Nephron (organoid): ENCODE measurements around the gene ADCY7.

ENCODE experiments used
- H3K27ac Mint-ChIP-seq, 3 experiments: 2 replicates each; pipeline ENCODE4 v1.8.0; 2020; ENCODE audit warnings: mixed read lengths in 3 of 3, mild to moderate bottlenecking in 2 of 3, moderate library complexity in 1 of 3
- H3K27me3 Mint-ChIP-seq: 2 replicates; pipeline ENCODE4 v1.8.0; 2021; ENCODE audit warnings: low read depth, mild to moderate bottlenecking, moderate library complexity, mixed read lengths
- H3K36me3 Mint-ChIP-seq: 2 replicates; pipeline ENCODE4 v1.8.0; 2020; ENCODE audit warnings: low read depth, mixed read lengths
- H3K4me1 Mint-ChIP-seq: 2 replicates; pipeline ENCODE4 v1.8.0; 2020; ENCODE audit warnings: mixed read lengths
- H3K4me3 Mint-ChIP-seq, 3 experiments: 2 replicates each; pipeline ENCODE4 v1.8.0; 2020; ENCODE audit warnings: mild to moderate bottlenecking in 3 of 3, mixed read lengths in 3 of 3, moderate library complexity in 2 of 3
- H3K9me3 Mint-ChIP-seq: 2 replicates; pipeline ENCODE4 v1.8.0; 2020; ENCODE audit warnings: mixed read lengths
- TF ChIP-seq, protein P1 (sequence below), 3 experiments: fragments of 200-600 bp; sonication (generic); IDR thresholded peaks; one replicate each; pipeline ENCODE4 v1.5.0; 2021; ENCODE audit warnings: antibody characterized with exemption in 3 of 3; ENCODE audit not compliant: unreplicated experiment in 3 of 3

ADCY7 gene

DNA sequence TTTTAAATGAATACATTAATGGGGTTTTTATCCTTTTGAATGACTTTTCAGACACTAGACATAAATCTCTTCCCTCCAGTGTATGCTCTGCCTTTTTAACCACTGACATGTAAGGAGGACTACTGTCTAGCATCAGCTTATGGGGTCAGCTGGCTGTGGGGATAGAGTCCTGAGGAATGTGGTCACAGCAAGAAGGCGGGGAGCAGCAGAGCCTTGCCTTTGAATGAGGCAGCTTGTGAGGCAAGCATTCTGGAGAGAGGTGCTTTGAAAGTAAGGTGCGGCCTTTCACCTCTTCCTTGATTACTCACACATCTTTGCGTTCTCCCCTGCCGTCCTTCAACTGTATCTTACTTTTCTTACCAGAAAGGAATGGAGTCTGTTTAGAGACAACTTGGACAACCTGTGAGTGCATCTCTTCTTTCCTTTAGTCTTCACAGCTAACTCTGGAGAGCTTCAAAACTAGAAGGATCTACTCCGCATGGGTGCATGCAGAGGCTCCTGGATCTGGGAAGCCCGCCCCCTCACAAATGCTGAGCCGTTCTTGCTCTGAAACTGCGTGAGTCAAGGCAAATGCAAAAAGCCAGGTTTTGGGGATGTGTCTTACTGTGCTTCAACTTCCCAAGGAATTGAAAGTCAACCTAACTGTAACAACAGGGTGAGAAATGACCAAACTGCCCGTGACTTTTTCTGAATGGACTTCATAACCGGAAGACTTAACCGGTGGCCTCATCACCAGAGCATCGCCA lies 49.9 kb downstream of the ADCY7 start:
- Mint-ChIP-seq H3K27me3 (no peaks in the 10 kb centered on the region), H3K36me3 (peaks cover 64% of the 10 kb centered on the region), H3K4me1 (no peaks in the 10 kb centered on the region), H3K27ac (peak overlapping the region in 1 of 3 experiments; percentile 85), H3K4me3 (no peak overlapping the region), H3K9me3 (no peaks in the 10 kb centered on the region)
- TF ChIP-seq, protein P1, sequence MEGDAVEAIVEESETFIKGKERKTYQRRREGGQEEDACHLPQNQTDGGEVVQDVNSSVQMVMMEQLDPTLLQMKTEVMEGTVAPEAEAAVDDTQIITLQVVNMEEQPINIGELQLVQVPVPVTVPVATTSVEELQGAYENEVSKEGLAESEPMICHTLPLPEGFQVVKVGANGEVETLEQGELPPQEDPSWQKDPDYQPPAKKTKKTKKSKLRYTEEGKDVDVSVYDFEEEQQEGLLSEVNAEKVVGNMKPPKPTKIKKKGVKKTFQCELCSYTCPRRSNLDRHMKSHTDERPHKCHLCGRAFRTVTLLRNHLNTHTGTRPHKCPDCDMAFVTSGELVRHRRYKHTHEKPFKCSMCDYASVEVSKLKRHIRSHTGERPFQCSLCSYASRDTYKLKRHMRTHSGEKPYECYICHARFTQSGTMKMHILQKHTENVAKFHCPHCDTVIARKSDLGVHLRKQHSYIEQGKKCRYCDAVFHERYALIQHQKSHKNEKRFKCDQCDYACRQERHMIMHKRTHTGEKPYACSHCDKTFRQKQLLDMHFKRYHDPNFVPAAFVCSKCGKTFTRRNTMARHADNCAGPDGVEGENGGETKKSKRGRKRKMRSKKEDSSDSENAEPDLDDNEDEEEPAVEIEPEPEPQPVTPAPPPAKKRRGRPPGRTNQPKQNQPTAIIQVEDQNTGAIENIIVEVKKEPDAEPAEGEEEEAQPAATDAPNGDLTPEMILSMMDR (IDR thresholded peaks at IDR 0.05; ENCODE audit: unreplicated experiment in 3 of 3) = no peak

- no peaks in the 10 kb centered on the region for H3K4me1 Mint-ChIP-seq
- no peaks in the 10 kb centered on the region for H3K27me3 Mint-ChIP-seq
- TF ChIP-seq, protein P1 (IDR thresholded peaks at IDR 0.05; ENCODE audit: unreplicated experiment in 3 of 3) = peak in 2 of 3 experiments; percentile 7 to 16
- H3K4me3 Mint-ChIP-seq = no peak overlapping the region
- peak overlapping the region; percentile 38 to 85 (median 75) for H3K27ac Mint-ChIP-seq
- no peaks in the 10 kb centered on the region for H3K9me3 Mint-ChIP-seq
- H3K36me3 Mint-ChIP-seq = peaks cover 70% of the 10 kb centered on the region
Measured at GRCh38 chr16:50316848-50317630, 50.7 kb downstream of the ADCY7 start.

- Mint-ChIP-seq H3K9me3 (no peaks in the 10 kb centered on the region), H3K36me3 (peaks cover 69% of the 10 kb centered on the region), H3K4me3 (no peak overlapping the region), H3K27ac (no peak overlapping the region), H3K27me3 (no peaks in the 10 kb centered on the region), H3K4me1 (peaks cover 1% of the 10 kb centered on the region)
- TF ChIP-seq, protein P1 (IDR thresholded peaks at IDR 0.05; ENCODE audit: unreplicated experiment in 3 of 3) = no peak
Measured at GRCh38 chr16:50318796-50319578, 52.6 kb downstream of the ADCY7 start.

DNA sequence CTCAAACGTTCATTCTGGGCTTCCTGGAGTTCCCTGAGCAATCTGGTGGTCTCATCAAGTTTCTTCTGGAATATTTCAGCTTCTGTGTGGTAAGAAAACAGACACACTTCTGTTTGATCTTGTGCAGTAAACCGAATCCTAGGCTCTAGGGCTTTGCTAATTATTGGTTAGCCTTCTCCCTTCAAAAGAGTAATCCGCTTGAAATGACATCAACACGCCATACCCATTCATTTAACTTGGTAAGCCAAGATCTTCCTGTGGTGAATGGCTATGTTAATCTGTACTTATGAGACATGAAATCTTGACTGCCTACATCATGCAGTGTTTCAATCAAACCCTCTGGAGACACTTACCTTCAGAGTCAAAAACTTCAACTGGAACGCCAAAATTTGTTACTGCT lies 54.0 kb downstream of the ADCY7 start:
- TF ChIP-seq, protein P1 (IDR thresholded peaks at IDR 0.05; ENCODE audit: unreplicated experiment in 3 of 3) = no peak
- Mint-ChIP-seq H3K4me3 (no peak overlapping the region), H3K27ac (no peak overlapping the region), H3K36me3 (peaks cover 75% of the 10 kb centered on the region), H3K9me3 (no peaks in the 10 kb centered on the region), H3K4me1 (peaks cover 9% of the 10 kb centered on the region), H3K27me3 (no peaks in the 10 kb centered on the region)

DNA sequence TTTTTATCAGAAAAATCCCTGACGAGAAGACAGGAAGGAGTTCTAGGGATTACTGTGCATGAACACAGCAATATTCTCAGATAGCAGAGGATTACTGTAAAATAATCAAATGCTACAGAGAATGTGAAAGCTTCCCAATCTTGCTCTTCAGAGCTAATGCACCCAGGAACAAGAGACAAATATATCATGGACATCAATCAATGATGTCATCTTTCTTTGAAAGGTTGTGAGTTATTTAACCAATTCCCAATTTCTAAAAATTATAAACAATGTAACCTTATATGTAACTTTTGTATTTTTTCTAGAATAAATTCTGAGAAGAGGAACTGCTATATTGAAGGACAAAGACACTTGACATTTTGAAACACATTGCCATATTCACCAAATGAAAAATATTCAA lies 56.0 kb downstream of the ADCY7 start:
- H3K4me3 Mint-ChIP-seq = no peak overlapping the region
- no peaks in the 10 kb centered on the region for H3K27me3 Mint-ChIP-seq
- peaks cover 9% of the 10 kb centered on the region for H3K4me1 Mint-ChIP-seq

More for the DNA sequence above, 56.0 kb downstream of the ADCY7 start:
- H3K9me3 Mint-ChIP-seq = no peaks in the 10 kb centered on the region
- TF ChIP-seq, protein P1 (IDR thresholded peaks at IDR 0.05; ENCODE audit: unreplicated experiment in 3 of 3) = no peak
- H3K27ac Mint-ChIP-seq = no peak overlapping the region
- H3K36me3 Mint-ChIP-seq = peaks cover 72% of the 10 kb centered on the region
